Measurements from ENCODE around the gene ZNF41. TPM values are rescaled to one million over a fixed set of nuclear protein-coding genes. Genes with fewer than 3 reads are reported as not detected.

The ZNF41 gene
- polyA plus RNA-seq, 3 donors = 1.8 to 4.3 (median 3.1) TPM

- Histone ChIP-seq H2AFZ (ENCODE audit: insufficient read depth, low read depth, low read length, poor library complexity, severe bottlenecking) (no peak overlapping the region), H3K9me3 (replicated peaks in 1 of 2; ENCODE audit: control insufficient read depth in 1 of 2, insufficient read depth in 1 of 2, low read length in 2 of 2) (peaks cover 12 to 17% of the 10 kb centered on the region in 2 donors), H3K4me2 (replicated peaks; ENCODE audit: extremely low read depth, low read length, poor library complexity, severe bottlenecking) (no peak overlapping the region), H4K20me1 (ENCODE audit: insufficient read depth, low read length) (no peaks in the 10 kb centered on the region), H3K36me3 (replicated peaks in 1 of 2; ENCODE audit: control insufficient read depth in 1 of 2, insufficient read depth in 2 of 2, low read length in 2 of 2) (no peaks in the 10 kb centered on the region), H3K27me3 (ENCODE audit: control insufficient read depth in 2 of 2, insufficient read depth in 2 of 2, low read length in 2 of 2) (no peaks in the 10 kb centered on the region), H3K9ac (ENCODE audit: insufficient read depth, low read length, poor library complexity, severe bottlenecking) (no peak overlapping the region), H3K4me1 (ENCODE audit: control insufficient read depth in 1 of 2, insufficient read depth in 2 of 2, low read length in 2 of 2) (no peaks in the 10 kb centered on the region), H3K79me2 (ENCODE audit: insufficient read depth, low read length) (no peaks in the 10 kb centered on the region), H3K4me3 (replicated peaks in 1 of 3; ENCODE audit: low read depth in 2 of 3, low read length in 3 of 3) (no peak overlapping the region), H3K27ac (ENCODE audit: low read depth in 1 of 2, low read length in 2 of 2) (no peak overlapping the region)
- DNase-seq = no peak
- intact Hi-C loops (cut with micrococcal nuclease) = no loop called here
- TF ChIP-seq, protein P1, sequence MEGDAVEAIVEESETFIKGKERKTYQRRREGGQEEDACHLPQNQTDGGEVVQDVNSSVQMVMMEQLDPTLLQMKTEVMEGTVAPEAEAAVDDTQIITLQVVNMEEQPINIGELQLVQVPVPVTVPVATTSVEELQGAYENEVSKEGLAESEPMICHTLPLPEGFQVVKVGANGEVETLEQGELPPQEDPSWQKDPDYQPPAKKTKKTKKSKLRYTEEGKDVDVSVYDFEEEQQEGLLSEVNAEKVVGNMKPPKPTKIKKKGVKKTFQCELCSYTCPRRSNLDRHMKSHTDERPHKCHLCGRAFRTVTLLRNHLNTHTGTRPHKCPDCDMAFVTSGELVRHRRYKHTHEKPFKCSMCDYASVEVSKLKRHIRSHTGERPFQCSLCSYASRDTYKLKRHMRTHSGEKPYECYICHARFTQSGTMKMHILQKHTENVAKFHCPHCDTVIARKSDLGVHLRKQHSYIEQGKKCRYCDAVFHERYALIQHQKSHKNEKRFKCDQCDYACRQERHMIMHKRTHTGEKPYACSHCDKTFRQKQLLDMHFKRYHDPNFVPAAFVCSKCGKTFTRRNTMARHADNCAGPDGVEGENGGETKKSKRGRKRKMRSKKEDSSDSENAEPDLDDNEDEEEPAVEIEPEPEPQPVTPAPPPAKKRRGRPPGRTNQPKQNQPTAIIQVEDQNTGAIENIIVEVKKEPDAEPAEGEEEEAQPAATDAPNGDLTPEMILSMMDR (IDR thresholded peaks at IDR 0.05) = no peak
- Mint-ChIP-seq H3K27me3 (ENCODE audit: low read depth in 3 of 3) (peaks cover 0 to 7% (median 0%) of the 10 kb centered on the region in 3 donors), H3K4me1 (no peaks in the 10 kb centered on the region), H3K4me3 (no peak overlapping the region), H3K27ac (no peak overlapping the region), H3K36me3 (no peaks in the 10 kb centered on the region), H3K9me3 (peaks cover 17 to 54% (median 25%) of the 10 kb centered on the region in 7 donors)
- WGBS (ENCODE audit: insufficient coverage) = no CpG with 5 or more reads among the region's 5 CpGs
Observed at GRCh38 chrX:47420962-47421361, 62.1 kb downstream of the ZNF41 start.

DNA sequence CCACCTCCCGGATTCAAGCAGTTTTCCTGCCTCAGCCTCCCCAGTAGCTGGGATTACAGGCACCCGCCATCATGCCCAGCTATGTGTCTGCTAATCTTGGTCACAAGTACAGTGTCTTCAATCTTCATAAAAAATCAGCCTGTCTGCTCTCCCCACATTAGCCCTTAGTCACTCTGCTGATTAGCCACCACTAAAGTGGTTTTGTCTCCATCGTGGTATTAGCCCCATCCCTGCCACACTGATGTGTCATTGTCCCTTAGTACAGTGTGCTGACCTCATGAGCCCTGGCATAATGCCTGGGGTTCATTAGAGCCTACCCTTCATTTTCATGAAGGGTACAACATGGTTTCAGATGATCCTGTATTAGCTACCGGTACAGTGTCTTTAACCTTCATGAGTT is 62.8 kb downstream of the ZNF41 start:
- H3K27ac Mint-ChIP-seq = no peak overlapping the region
- 100% methylated on average over 1 of the region's 4 CpGs for WGBS (ENCODE audit: insufficient coverage)
- no peaks in the 10 kb centered on the region for H3K4me1 ChIP-seq (ENCODE audit: control insufficient read depth in 1 of 2, insufficient read depth in 2 of 2, low read length in 2 of 2)
- no peaks in the 10 kb centered on the region for H3K36me3 Mint-ChIP-seq
- H3K4me3 Mint-ChIP-seq = no peak overlapping the region
- H3K79me2 ChIP-seq (ENCODE audit: insufficient read depth, low read length) = no peaks in the 10 kb centered on the region
- H3K4me3 ChIP-seq (replicated peaks in 1 of 3; ENCODE audit: low read depth in 2 of 3, low read length in 3 of 3) = no peak overlapping the region
- H3K36me3 ChIP-seq (replicated peaks in 1 of 2; ENCODE audit: control insufficient read depth in 1 of 2, insufficient read depth in 2 of 2, low read length in 2 of 2) = no peaks in the 10 kb centered on the region
- no peak overlapping the region for H3K4me2 ChIP-seq (replicated peaks; ENCODE audit: extremely low read depth, low read length, poor library complexity, severe bottlenecking)
- no peaks in the 10 kb centered on the region for H3K4me1 Mint-ChIP-seq
- H3K9me3 Mint-ChIP-seq = peaks cover 17 to 55% (median 28%) of the 10 kb centered on the region in 7 donors
- TF ChIP-seq, protein P1 (IDR thresholded peaks at IDR 0.05) = no peak
- DNase-seq = no peak
- no peak overlapping the region for H3K27ac ChIP-seq (ENCODE audit: low read depth in 1 of 2, low read length in 2 of 2)
- no peak overlapping the region for H3K9ac ChIP-seq (ENCODE audit: insufficient read depth, low read length, poor library complexity, severe bottlenecking)
- H3K9me3 ChIP-seq (replicated peaks in 1 of 2; ENCODE audit: control insufficient read depth in 1 of 2, insufficient read depth in 1 of 2, low read length in 2 of 2) = peaks cover 17 to 18% of the 10 kb centered on the region in 2 donors
- no peaks in the 10 kb centered on the region for H3K27me3 ChIP-seq (ENCODE audit: control insufficient read depth in 2 of 2, insufficient read depth in 2 of 2, low read length in 2 of 2)
- H2AFZ ChIP-seq (ENCODE audit: insufficient read depth, low read depth, low read length, poor library complexity, severe bottlenecking) = no peak overlapping the region
- H3K27me3 Mint-ChIP-seq (ENCODE audit: low read depth in 3 of 3) = peaks cover 0 to 3% (median 0%) of the 10 kb centered on the region in 3 donors
- intact Hi-C loops (cut with micrococcal nuclease) = no loop called here
- H4K20me1 ChIP-seq (ENCODE audit: insufficient read depth, low read length) = no peaks in the 10 kb centered on the region

Measured in CD14-positive monocyte (primary cell).